HuH-7 (cell line): ENCODE data around the gene PLEKHA6.
"Not testable (repeated sequence)": the region's sequence is repeated elsewhere in the genome, so short reads cannot be mapped to it uniquely, and the experiment has no call there.

Experiments
- DNase-seq: peaks from one replicate; pipeline ENCODE4 v3.0.0; 2011; ENCODE audit warnings: low spot score

The PLEKHA6 gene

DNA sequence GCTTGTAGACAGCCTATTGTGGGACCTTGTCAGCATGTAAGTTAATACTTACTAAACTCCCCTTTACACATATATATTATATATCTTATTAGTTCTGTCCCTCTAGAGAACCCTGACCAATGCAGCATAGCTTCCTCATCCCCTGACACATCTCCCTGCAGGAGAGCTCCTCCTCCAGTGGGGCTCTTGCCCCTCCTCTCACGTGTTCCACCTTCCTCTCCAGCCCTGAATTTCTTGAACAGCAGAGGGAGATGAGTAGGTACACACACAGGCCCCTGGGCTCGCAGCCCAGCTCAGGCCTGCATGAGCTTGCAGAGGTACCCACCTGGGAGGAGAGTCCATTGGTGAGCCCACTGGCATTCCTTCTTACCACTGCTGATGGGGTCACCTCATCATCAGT lies 118.7 kb downstream of the PLEKHA6 start:
- no peak for DNase-seq

- DNase-seq: no peak
These were observed 119.5 kb downstream of the PLEKHA6 start for GRCh38 chr1:204240233-204240632.

DNA sequence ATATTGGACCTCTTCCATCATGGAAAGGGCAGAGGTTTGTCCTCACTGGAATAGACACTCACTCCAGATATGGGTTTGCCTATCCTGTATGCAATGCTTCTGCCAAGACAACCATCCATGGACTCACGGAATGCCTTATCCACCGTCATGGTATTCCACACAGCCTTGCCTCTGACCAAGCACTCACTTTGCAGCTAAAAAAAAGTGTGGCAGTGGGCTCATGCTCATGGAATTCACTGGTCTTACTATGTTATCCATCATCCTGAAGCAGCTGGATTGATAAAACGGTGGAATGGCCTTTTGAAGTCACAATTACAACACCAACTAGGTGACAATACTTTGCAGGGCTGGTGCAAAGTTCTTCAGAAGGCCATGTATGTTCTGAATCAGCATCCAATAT lies 120.3 kb downstream of the PLEKHA6 start:
- DNase-seq: not testable (repeated sequence)

GRCh38 chr1:204238520-204238919 lies 121.2 kb downstream of the PLEKHA6 start:
- DNase-seq: not testable (repeated sequence)

GRCh38 chr1:204237515-204237914 lies 122.2 kb downstream of the PLEKHA6 start:
- not testable (repeated sequence) for DNase-seq

- DNase-seq: no peak
These were observed 127.2 kb downstream of the PLEKHA6 start for GRCh38 chr1:204232526-204232925.

GRCh38 chr1:204230211-204230610 lies 129.5 kb downstream of the PLEKHA6 start:
- DNase-seq: no peak

DNA sequence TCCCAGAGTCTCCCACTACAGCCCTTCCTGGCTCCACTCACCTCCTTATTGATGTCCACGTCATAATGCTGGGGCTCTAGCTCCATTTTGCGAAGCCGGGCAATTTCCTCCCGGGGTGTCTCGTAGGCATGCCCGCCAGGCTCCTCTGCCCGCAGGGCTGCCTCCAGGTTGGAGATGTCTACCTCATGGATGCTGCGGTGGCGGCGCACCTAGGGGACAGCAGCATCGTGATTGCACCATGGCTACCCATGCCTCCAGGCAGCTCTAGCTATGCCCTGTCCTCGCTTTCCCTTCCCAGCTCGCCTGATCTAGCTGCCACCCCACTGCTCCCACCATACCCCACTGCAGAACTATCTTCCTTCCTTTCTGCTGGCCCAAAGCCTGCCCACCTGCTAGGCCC lies 130.8 kb downstream of the PLEKHA6 start:
- DNase-seq: no peak

DNA sequence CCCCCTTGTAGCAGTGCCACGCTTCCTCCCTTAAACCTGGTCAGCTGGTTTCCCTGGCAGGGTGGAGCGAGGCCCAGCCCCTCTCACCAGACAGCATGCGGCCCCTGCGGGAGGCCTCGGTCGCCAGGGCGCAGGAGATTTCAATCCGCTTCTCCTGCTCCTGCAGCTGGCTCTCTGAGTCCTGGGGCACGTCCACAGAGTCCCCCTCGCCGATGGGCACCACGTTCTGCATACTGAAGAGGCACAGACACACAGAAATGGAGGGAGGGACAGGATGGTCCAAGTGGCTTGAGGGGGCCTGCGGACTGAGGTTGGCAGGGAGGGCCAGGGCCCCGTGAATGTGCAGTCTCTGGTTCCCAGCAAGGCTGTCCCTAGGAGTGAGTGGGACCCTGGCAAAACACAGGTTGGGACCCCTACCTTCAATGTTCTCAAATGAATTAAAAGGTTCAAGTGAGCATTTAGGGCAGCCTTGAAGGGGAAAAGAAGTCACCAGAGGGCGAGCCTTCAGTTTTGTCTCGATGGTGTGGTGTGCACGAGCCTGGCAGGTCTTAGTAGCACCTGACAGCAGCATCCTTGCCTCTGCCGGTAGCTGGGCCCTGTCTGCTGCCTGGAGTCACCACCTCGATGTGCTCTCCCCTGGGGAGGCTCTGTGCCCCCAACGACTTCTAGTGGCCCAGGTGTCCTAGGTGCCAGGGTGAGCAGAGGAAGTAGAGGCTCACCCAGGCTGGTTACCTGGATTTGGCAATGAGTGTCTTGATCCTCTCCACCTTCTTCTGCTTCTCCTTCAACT lies 131.5 kb downstream of the PLEKHA6 start:
- no peak for DNase-seq

DNA sequence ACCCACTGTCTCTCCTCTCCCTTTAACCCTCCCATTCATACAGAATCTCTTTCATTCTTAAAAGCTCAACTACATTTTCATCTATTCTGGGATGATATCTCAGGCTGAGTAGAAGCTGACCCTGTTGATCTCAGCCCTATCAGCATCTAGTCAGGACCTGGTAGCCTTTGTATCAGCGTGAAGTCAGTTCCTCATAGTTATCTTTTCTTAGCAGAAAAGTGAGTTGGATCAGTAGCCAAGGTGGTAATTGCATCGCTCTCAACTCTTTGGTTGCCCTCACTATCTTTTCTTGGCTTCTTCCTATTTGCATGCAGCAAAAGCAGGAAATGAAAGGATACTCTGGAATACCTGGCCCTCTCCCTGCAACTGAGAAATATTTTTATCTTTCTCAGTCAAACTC lies 132.4 kb downstream of the PLEKHA6 start:
- DNase-seq: no peak

GRCh38 chr1:204225841-204226735 lies 133.6 kb downstream of the PLEKHA6 start:
- no peak for DNase-seq

DNA sequence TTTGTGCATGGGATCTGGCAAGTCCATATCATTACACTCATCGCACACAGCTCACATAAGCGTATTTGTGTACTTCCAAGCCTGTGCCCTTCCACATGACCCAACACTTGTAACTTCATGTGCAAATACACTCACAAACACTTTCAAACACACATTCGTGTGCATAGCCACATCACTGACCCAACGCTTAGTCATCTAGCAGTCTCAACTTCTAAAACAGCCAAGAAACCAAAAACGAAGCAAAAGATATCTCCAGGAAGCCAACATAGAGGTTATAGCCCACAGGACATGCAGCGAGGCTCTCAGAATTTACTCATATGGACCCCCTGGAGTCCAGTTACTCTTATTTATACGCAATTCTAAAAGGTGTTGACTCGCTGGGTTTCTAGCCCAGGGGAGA lies 135.1 kb downstream of the PLEKHA6 start:
- DNase-seq: no peak

DNA sequence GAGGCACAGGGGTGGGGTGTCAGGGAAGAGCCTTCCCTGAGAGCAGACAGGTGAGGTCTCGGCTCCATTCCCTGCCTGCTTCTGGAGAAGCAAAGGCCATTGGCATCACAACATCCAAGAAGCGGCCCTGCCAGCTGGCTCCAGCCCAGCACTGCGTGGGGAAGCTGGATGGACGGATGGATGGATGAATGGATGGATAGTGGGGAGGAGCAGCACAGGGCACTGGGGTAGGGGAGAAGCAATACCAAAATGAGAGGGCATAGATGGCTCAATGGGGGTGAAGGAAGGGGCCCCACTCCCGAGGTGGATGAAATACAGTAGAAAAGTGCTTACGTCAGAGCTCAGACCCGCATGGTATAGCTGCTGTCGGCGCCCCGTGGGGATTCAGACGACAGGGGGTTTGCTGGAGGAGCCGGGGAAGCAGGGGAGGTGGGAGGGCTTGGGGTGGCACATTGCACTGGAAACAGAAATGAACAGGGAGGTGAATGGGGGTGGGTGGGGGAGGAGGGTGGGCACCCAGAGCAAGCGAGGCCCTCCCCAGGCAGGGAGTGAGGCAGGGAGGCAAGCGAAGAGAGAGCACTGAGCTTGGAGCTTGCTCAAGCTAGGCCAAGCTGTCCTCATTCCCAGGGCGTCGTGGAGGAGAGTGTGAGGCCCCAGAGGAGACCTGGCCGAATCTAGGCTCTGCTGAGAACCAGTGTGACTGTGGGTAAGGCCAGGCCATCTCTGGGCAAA lies 136.4 kb downstream of the PLEKHA6 start:
- DNase-seq: no peak

DNA sequence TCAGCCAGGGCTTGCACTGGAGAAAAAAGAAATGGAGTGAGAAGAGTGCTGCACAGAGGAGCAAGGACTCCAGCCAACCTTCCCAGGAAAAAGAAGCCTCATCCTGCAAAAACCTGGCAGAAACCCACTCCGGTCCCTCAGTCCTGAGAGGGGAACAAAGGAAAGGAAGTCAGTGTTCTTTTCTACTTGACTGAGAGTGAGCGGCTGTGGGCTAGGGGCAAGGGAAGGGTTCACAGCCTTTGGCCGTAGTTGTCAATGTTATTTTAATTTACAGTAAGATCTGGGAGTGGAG lies 137.0 kb downstream of the PLEKHA6 start:
- no peak for DNase-seq

- DNase-seq: no peak
These were observed 137.5 kb downstream of the PLEKHA6 start for GRCh38 chr1:204222006-204222763.

GRCh38 chr1:204221271-204221670 lies 138.5 kb downstream of the PLEKHA6 start:
- no peak for DNase-seq

- DNase-seq: no peak
These were observed 139.6 kb downstream of the PLEKHA6 start for GRCh38 chr1:204219971-204220616.

DNA sequence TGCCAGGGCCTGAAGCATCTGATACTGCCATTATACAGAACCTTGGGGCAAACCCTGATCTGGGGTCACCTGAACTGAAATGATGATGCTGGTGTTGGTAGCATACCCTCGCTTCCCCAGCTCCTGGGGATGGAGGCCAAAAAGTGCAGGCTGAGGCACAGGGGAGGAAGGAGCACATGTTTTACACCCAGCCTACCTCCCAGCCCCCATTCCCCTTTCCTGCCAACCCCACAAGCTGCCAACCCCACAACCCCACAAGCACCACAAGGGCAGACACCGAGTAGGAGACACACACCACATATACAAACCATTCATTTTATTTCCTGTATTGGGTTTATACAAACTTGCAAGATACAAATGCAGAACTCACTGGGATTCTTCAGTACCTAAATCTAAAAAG lies 141.2 kb downstream of the PLEKHA6 start:
- DNase-seq: no peak

DNA sequence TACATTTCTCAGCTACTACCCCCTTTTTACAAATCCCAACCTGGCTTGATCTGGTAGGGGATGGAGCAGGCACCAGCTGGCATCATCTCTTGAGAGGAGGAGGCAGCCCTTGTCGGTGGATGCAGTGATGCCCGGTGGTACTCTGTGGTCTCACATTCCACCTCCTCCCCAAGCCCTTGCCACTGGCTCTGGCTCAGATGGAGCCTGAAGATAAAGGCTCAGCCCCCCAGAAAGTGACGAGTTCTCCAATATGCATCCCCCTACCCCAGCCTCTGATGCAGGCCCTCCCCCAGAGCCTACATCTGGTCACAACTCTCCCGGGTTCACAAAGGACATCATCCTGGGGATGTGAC lies 142.1 kb downstream of the PLEKHA6 start:
- DNase-seq: no peak

DNA sequence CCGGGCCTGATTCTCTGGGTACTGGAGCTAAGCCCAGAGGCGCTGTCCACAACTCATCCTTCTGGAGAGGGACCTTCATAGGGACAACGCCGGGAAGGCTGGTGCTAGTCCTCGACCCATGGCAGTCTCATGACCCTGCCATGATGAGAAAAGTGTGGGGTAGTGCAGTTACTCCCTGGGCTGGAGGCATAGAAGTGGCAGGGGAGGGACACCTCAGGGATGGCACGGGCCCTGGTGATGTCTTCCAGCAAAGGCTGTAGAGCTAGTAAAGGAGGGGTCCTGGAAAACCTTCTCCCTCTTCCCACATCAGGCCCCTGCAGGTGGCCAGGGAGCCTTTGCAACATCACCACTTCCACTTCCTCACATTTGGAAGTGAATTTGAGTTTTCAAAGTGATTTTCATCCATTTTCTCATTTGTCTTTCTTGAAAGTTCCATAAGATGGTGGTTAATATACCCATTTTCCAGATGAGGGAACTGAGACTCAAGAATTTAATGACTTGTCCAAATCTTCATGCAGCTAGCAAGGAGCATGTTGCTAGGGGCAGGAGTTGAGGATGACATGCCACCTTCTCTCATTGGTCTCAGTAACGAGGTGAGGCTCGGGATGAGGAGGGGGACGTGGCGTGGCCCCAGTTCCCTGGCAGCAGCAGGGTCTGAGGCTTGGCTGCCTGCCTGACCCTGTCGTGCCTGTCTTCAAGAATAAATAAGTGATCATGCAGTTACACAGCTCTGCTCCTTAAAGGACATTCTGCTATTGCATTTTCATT lies 142.7 kb downstream of the PLEKHA6 start:
- DNase-seq: no peak

- no peak for DNase-seq
These were observed 143.5 kb downstream of the PLEKHA6 start for GRCh38 chr1:204216236-204216635.
